ENCODE measurements around the gene EFL1. TPM values are rescaled to one million over a fixed set of nuclear protein-coding genes. Genes with fewer than 3 reads are reported as not detected.

EFL1 gene
- total RNA-seq, 1 donor, result 22.9 TPM

DNA sequence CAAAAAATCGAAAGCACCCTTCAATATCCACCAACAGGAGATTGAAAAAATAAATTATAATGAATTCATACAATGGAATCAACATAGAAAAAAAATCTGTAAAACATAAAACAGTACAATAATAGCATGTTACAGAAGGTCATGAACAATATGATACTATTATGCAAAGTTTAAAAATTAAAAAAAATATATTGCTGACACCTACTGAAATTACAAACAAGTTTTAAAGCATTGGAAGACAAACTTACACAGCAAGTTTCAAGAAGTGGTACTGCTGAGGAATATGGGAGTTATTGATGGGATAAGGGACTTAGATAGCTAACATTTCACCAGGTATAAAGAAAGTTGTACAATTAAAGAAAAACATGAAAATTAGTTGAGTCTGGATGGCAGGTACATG lies 89.4 kb downstream of the EFL1 start:
- no peak for DNase-seq (ENCODE audit: low read depth)
- no peak overlapping the region for H3K4me3 ChIP-seq (ENCODE audit: low read depth, low read length)
- TF ChIP-seq, protein P1, sequence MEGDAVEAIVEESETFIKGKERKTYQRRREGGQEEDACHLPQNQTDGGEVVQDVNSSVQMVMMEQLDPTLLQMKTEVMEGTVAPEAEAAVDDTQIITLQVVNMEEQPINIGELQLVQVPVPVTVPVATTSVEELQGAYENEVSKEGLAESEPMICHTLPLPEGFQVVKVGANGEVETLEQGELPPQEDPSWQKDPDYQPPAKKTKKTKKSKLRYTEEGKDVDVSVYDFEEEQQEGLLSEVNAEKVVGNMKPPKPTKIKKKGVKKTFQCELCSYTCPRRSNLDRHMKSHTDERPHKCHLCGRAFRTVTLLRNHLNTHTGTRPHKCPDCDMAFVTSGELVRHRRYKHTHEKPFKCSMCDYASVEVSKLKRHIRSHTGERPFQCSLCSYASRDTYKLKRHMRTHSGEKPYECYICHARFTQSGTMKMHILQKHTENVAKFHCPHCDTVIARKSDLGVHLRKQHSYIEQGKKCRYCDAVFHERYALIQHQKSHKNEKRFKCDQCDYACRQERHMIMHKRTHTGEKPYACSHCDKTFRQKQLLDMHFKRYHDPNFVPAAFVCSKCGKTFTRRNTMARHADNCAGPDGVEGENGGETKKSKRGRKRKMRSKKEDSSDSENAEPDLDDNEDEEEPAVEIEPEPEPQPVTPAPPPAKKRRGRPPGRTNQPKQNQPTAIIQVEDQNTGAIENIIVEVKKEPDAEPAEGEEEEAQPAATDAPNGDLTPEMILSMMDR (IDR thresholded peaks at IDR 0.05; ENCODE audit: insufficient read depth, low read depth, low read length), result no peak

DNA sequence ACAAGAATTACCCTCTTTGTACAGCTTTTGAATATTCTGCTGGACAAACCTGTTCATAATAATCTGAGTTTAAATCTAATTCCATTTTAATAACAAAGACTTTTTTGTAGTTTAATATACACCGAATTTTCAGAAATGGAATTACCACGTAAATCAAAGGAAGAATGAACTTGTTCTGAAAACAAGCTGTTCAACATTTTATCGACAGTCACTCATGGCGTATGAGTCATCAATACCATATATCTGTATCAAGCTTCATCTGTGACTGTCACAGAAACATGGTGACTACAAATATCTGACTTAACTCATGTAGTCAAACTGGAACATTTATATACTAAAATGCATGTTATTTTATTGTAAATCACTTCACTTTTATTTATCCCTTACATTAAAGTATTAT lies 90.0 kb downstream of the EFL1 start:
- no peak overlapping the region for H3K4me3 ChIP-seq (ENCODE audit: low read depth, low read length)
- DNase-seq (ENCODE audit: low read depth), result no peak
- TF ChIP-seq, protein P1 (IDR thresholded peaks at IDR 0.05; ENCODE audit: insufficient read depth, low read depth, low read length), result no peak

DNA sequence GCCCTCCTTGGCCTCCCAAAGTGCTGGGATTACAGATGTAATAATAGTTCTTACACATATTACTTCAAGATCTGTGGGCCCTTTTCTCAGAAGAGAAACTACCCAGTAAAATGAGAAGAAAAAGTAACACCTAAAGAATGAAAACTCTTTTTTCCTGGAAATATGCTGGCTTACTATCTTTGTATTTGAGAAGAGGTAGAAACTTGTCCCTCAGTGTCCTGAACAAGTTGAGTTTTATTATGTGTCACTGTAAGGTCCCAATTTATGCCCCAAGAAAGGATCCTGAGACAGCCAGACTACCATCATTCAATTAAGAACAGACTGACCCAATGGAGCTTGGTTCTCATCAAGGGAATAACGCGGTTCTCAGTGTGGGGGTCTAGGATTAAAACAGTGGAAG lies 93.8 kb downstream of the EFL1 start:
- TF ChIP-seq, protein P1 (IDR thresholded peaks at IDR 0.05; ENCODE audit: insufficient read depth, low read depth, low read length), result no peak
- no peak overlapping the region for H3K4me3 ChIP-seq (ENCODE audit: low read depth, low read length)
- no peak for DNase-seq (ENCODE audit: low read depth)

DNA sequence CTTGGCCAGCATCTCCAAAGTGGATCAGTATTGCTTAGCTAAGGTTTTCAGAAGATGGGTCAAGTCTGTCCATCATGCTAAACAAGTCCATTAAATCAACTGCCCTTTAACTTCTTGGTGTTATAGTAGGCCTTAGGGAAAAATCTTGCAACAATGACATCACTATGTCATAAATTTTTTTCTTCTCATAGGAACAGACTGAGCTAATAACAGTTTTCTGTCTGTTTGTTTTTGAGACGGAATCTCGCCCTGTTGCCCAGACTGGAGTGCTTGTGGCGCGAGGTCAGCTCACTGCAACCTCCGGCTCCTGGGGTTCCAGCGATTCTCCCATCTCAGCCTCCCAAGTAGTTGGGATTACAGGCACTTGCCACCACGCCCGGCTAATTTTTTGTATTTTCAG lies 94.2 kb downstream of the EFL1 start:
- DNase-seq (ENCODE audit: low read depth), result peak; percentile 33
- H3K4me3 ChIP-seq (ENCODE audit: low read depth, low read length), result no peak overlapping the region
- TF ChIP-seq, protein P1 (IDR thresholded peaks at IDR 0.05; ENCODE audit: insufficient read depth, low read depth, low read length), result no peak

DNA sequence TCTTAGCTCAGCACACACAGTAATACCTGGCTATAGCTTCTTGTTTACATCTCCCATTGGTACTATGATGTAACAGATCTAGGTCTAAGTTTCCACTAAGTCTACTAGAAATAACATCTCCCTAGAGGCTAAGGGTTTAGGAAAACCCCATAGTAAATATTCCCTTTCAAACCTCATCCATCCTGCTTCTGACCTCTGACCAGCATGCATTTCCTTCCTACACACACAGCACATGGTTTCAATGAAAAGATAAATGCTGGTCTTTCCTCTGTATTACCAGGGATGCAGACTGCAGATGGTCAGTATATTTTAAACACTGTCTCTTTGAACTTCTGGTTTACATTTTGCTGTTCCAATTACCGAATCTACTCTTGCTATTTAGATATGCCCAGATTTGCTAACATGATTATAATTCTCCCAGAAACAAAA lies 96.6 kb downstream of the EFL1 start:
- no peak overlapping the region for H3K4me3 ChIP-seq (ENCODE audit: low read depth, low read length)
- DNase-seq (ENCODE audit: low read depth), result peak; percentile 48
- TF ChIP-seq, protein P1 (IDR thresholded peaks at IDR 0.05; ENCODE audit: insufficient read depth, low read depth, low read length), result no peak

DNA sequence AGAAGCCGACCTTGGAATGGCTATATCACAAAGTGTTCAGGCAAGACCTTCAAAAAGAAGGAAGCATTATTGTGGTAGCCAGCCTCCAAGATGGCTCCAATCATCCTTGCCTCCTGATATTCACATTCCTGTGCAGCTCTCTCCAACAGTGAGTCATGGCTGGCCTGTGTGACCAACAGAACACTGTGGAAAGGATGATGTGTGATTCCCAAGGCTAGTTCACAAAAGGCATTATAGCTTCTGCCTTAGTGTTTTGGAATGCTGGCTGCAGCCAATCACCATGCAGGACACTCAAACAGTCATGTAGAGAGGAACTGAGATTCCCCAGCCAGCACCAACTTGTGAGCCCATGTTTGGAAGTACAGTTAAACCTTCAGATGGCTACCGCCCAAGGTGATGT lies 102.6 kb downstream of the EFL1 start:
- H3K4me3 ChIP-seq (ENCODE audit: low read depth, low read length), result no peak overlapping the region
- peak; percentile 84 for DNase-seq (ENCODE audit: low read depth)
- TF ChIP-seq, protein P1 (IDR thresholded peaks at IDR 0.05; ENCODE audit: insufficient read depth, low read depth, low read length), result no peak

DNA sequence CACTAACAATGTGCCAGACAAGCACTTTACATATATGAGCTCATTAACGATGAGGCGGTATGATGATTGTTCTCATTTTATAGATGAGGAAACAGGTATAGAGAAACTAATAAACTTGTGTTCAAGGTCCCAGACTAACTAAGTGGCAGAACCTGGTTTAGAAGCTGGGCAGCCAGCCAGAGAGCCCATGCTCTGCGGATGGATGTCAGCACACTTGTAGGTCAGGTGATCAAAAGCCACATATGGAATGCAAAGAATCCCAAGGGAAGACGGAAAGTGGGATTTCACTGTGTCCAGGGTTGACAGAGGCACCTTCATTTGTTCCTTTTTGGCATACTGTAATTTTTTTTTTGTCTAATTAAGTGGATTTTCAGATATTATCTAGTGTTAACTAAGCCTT lies 103.7 kb downstream of the EFL1 start:
- DNase-seq (ENCODE audit: low read depth), result no peak
- TF ChIP-seq, protein P1 (IDR thresholded peaks at IDR 0.05; ENCODE audit: insufficient read depth, low read depth, low read length), result no peak
- H3K4me3 ChIP-seq (ENCODE audit: low read depth, low read length), result no peak overlapping the region
